ENCODE data around the gene TOMM6. TPM values are rescaled to one million over a fixed set of nuclear protein-coding genes. Genes with fewer than 3 reads are reported as not detected.
A peak's percentile ranks its signal among the peaks of the same experiment; 100 is the strongest.

TOMM6 gene
- total RNA-seq, 1 donor from 2014 or later, result 85.6 TPM

DNA sequence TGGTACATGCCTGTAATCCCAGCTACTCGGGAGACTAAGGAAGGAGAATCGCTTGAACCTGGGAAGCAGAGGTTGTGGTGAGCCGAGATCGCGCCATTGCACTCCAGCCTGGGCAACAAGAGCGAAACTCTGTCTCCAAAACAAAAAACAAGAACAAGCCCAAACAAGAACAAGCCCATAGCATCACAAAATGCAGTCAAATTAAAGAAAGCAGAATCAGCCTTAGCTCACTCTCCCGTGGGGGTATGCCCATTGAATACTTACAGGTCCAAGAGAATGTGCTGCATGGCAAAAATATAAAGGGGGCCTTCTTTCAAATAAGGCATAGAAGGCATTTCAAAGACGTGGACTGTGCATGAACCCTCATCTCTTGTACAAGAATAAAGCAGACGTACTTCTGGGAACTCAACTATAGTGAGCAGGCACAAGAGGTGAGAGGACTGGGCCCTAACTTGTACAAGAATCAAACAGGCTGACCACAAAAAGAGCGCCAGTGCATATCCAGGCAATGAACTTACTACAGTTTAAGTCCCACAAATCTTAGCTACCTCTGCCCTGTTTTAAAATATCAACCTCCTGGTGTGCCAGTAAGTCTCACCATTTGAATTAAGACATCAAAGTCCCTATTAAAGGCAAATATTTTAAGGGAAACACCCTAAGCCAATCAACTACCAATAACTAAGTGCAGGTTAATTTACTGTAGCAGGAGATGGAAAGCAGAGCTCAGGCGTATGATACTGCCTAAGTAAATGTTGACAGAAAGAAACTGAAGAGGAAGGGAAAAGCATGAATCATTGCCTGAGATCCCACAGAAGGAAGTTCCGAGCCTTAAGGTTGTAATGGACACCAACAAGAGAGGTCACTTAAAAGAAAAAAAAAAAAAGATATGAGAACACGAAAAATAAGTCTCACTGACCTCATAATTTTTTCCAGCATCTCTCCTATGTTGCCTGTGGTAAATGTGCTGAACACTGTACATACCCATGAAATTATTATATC, 37.4 kb downstream of the TOMM6 start:
- peak; percentile 88 for DNase-seq

GRCh38 chr6:41826343-41827022, 39.0 kb downstream of the TOMM6 start:
- no peak for DNase-seq

DNA sequence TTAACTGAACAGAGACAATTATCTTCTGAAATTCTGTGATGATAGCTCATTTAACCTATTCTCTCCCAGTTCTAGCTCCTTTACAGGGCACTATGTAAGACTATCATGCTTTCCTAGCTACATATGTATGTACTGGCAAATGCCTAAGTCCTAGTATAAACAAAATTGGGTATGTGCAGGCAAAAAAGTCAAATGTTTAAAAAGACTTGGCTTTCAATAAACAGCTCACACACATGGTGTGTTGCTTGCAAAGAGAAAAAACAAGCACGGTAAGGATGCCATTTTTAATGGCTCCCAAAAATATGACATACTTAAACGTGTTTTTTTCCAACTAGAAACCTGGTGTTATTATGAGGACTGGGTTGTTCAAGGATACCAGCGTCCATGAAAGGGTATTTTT, 44.8 kb downstream of the TOMM6 start:
- no peak for DNase-seq

DNA sequence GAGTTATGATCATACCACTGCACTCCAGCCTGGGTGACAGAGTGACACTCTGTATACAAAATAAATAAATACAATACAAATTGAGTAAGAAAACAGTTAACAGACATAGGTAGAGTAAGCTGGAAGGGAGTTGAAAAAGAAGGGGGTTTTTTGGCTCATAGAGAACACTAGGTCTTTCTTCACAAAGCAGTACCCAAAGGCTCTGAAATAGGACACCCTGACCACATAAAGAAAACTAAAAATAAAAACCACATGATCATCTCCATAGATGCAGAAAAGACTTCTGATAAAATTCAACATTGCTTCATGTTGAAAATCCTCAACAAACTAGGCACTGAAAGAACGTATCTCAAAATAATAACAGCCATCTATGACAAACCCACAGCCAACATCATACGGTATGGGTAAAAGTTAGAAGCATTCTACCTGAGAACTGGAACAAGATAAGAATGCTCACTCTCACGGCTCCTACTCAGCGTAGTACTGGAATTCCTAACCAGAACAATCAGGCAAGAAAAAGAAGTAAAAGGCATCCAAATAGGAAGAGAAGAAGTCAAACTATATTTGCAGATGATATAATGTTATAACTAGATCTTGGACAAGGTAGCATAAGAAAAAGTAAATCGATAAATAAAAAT, 48.6 kb downstream of the TOMM6 start:
- DNase-seq, result no peak

GRCh38 chr6:41836660-41837052, 49.2 kb downstream of the TOMM6 start:
- no peak for DNase-seq

Other genes with a start within 250 kb of the TOMM6 start
- 4.4 and 9.2 TPM in 2 replicates for gene FOXP4, start 241.3 kb upstream of the TOMM6 start, total RNA-seq
- 34.0 and 37.8 TPM in 2 replicates for gene MDFI, start 149.2 kb upstream of the TOMM6 start, total RNA-seq
- 5.7 and 6.5 TPM in 2 replicates for gene TFEB, start 52.1 kb upstream of the TOMM6 start, total RNA-seq
- not detected in 2 replicates for gene PGC, start 40.3 kb upstream of the TOMM6 start, total RNA-seq
- 1.2 and 1.8 TPM in 2 replicates for gene FRS3, start 7.8 kb upstream of the TOMM6 start, total RNA-seq
- 6.9 and 10.4 TPM in 2 replicates for gene PRICKLE4, start 6.9 kb upstream of the TOMM6 start, total RNA-seq
- gene USP49, start 107.7 kb downstream of the TOMM6 start, total RNA-seq, result 2.9 and 3.1 TPM in 2 replicates
- gene MED20, start 133.4 kb downstream of the TOMM6 start, total RNA-seq, result 36.5 and 47.5 TPM in 2 replicates
- gene BYSL, start 133.8 kb downstream of the TOMM6 start, total RNA-seq, result 15.8 and 22.1 TPM in 2 replicates
- 59.1 and 60.1 TPM in 2 replicates for gene CCND3, start 154.1 kb downstream of the TOMM6 start, total RNA-seq